ENCODE measurements around the gene DYNC1LI1.

The DYNC1LI1 gene

DNA sequence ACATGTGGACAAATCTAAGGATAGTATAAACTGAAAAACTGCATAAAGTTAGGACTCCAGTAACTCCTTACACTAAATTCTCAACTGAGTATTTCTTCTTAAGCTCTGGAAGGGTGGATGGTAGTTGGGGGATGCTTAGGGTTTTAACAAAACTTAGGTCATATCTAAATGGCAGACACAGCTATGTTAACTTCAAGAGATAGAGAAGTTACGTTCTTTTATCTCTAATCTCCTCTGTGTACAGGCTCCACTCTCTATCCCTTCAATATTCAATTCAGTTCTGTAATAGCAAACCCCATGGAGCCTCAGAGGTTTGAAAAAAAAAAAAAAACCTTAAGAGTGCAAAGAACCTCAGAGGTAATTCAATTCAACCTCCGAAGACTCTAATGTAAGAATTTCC is 71.1 kb downstream of the DYNC1LI1 start:
- DNase-seq (ENCODE audit: low spot score) = no peak
- no peak overlapping the region for H3K27ac ChIP-seq (ENCODE audit: poor library complexity, severe bottlenecking)
- no peak for ATAC-seq (ENCODE audit: low read depth)
- no peaks in the 10 kb centered on the region for H3K36me3 ChIP-seq (ENCODE audit: low read depth)
- no peaks in the 10 kb centered on the region for H3K9me3 ChIP-seq (ENCODE audit: severe bottlenecking)
- TF ChIP-seq, protein P1, sequence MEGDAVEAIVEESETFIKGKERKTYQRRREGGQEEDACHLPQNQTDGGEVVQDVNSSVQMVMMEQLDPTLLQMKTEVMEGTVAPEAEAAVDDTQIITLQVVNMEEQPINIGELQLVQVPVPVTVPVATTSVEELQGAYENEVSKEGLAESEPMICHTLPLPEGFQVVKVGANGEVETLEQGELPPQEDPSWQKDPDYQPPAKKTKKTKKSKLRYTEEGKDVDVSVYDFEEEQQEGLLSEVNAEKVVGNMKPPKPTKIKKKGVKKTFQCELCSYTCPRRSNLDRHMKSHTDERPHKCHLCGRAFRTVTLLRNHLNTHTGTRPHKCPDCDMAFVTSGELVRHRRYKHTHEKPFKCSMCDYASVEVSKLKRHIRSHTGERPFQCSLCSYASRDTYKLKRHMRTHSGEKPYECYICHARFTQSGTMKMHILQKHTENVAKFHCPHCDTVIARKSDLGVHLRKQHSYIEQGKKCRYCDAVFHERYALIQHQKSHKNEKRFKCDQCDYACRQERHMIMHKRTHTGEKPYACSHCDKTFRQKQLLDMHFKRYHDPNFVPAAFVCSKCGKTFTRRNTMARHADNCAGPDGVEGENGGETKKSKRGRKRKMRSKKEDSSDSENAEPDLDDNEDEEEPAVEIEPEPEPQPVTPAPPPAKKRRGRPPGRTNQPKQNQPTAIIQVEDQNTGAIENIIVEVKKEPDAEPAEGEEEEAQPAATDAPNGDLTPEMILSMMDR (IDR thresholded peaks at IDR 0.05; ENCODE audit: poor library complexity, severe bottlenecking) = no peak
- H3K27me3 ChIP-seq (ENCODE audit: insufficient read depth, poor library complexity, severe bottlenecking) = no peaks in the 10 kb centered on the region
- peaks cover 13% of the 10 kb centered on the region for H3K4me1 ChIP-seq (ENCODE audit: insufficient read depth, poor library complexity, severe bottlenecking)
- no peak overlapping the region for H3K4me3 ChIP-seq (ENCODE audit: severe bottlenecking)

DNA sequence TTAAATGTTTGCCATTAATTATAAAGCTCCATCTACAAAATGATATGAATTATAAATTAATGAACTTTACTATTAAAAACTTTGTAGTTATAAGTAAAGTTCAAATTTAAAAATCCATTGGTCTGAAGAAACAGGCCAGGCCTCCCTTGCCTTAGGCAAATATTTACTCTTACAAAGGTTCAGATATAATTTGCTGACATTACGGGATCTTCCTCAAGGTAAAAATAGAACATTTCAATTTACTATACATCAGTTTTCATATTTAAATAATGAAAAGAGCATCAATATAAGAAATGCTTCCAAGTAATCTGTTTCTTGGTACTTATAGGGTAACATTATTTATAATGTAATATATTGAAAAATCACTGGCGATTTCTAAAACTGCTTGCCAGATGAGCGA is 71.7 kb downstream of the DYNC1LI1 start:
- H3K27me3 ChIP-seq (ENCODE audit: insufficient read depth, poor library complexity, severe bottlenecking) = no peaks in the 10 kb centered on the region
- ATAC-seq (ENCODE audit: low read depth) (no peak), DNase-seq (ENCODE audit: low spot score) (no peak)
- no peak overlapping the region for H3K27ac ChIP-seq (ENCODE audit: poor library complexity, severe bottlenecking)
- H3K9me3 ChIP-seq (ENCODE audit: severe bottlenecking) = no peaks in the 10 kb centered on the region
- TF ChIP-seq, protein P1 (IDR thresholded peaks at IDR 0.05; ENCODE audit: poor library complexity, severe bottlenecking) = no peak
- no peaks in the 10 kb centered on the region; the same call in 1 of the 2 replicates for H3K36me3 ChIP-seq (ENCODE audit: low read depth)
- peaks cover 18% of the 10 kb centered on the region for H3K4me1 ChIP-seq (ENCODE audit: insufficient read depth, poor library complexity, severe bottlenecking)
- no peak overlapping the region for H3K4me3 ChIP-seq (ENCODE audit: severe bottlenecking)

DNA sequence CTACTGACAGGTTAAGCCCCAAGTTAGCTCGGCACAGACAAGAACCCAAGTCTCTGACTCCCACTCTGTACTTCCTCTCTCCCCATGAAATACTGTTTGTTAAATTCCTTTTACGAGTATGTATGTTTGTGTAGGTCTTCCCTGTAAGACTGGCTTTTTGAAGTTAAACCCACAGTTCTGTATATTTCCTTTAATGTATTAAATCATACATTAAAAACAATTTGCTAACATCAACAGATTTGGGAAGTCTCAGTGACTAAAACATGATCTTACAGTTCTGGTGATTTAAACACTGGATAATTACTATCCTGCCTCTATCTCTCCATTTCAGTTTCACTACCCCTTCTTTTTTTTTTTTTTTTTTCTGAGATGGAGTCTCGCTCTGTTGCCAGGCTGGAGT is 72.4 kb downstream of the DYNC1LI1 start:
- Histone ChIP-seq H3K36me3 (ENCODE audit: low read depth) (no peaks in the 10 kb centered on the region; the same call in 1 of the 2 replicates), H3K27ac (ENCODE audit: poor library complexity, severe bottlenecking) (no peak overlapping the region), H3K4me3 (ENCODE audit: severe bottlenecking) (no peak overlapping the region), H3K9me3 (ENCODE audit: severe bottlenecking) (no peaks in the 10 kb centered on the region), H3K4me1 (ENCODE audit: insufficient read depth, poor library complexity, severe bottlenecking) (peaks cover 18% of the 10 kb centered on the region), H3K27me3 (ENCODE audit: insufficient read depth, poor library complexity, severe bottlenecking) (no peaks in the 10 kb centered on the region)
- ATAC-seq (ENCODE audit: low read depth) = no peak
- TF ChIP-seq, protein P1 (IDR thresholded peaks at IDR 0.05; ENCODE audit: poor library complexity, severe bottlenecking) = no peak
- no peak for DNase-seq (ENCODE audit: low spot score)

DNA sequence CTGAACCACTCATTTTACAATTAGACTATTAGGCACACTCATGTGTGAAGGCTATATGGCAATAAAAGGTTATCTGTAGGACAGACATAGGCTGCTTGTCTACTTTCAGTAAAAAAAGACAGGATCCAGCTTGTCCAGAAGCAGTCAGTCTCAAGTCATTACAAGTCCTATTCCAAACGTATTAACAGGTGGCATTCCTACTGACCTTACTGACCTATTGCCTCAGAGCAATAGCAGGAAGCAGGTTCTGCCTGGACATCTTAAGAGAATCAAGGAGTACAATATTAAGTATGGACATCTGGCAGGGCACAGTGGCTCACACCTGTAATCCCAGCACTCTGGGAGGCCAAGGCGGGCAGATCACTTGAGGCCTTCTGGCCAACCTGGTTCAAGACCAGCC is 75.0 kb downstream of the DYNC1LI1 start:
- Histone ChIP-seq H3K4me3 (ENCODE audit: severe bottlenecking) (no peak overlapping the region), H3K36me3 (ENCODE audit: low read depth) (peaks cover 10% of the 10 kb centered on the region), H3K9me3 (ENCODE audit: severe bottlenecking) (no peaks in the 10 kb centered on the region), H3K27me3 (ENCODE audit: insufficient read depth, poor library complexity, severe bottlenecking) (no peaks in the 10 kb centered on the region), H3K27ac (ENCODE audit: poor library complexity, severe bottlenecking) (peak overlapping the region; percentile 5), H3K4me1 (ENCODE audit: insufficient read depth, poor library complexity, severe bottlenecking) (peaks cover 18% of the 10 kb centered on the region)
- DNase-seq (ENCODE audit: low spot score) (no peak), ATAC-seq (ENCODE audit: low read depth) (peak; percentile 85)
- TF ChIP-seq, protein P1 (IDR thresholded peaks at IDR 0.05; ENCODE audit: poor library complexity, severe bottlenecking) = no peak

DNA sequence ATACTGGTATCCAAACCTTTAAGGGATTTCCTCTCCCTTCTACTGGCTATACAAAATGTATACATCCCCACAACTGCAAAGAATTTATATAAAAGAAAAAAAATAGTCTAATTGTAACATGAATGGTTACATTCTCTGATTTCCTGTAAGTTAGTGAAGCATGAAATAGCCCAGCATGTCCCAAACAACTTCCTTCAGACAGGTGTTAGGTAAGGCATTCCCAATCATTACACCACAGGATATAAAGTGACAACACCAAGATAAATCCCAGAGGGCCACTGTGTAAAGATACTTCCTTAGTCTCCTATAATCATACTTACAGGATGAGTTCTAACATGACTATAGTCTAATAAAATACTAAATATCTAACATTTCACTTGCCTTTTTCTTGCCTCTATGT is 75.6 kb downstream of the DYNC1LI1 start:
- Histone ChIP-seq H3K9me3 (ENCODE audit: severe bottlenecking) (no peaks in the 10 kb centered on the region), H3K27ac (ENCODE audit: poor library complexity, severe bottlenecking) (peak overlapping the region; percentile 5), H3K36me3 (ENCODE audit: low read depth) (peaks cover 10% of the 10 kb centered on the region), H3K27me3 (ENCODE audit: insufficient read depth, poor library complexity, severe bottlenecking) (no peaks in the 10 kb centered on the region), H3K4me3 (ENCODE audit: severe bottlenecking) (no peak overlapping the region), H3K4me1 (ENCODE audit: insufficient read depth, poor library complexity, severe bottlenecking) (peaks cover 18% of the 10 kb centered on the region)
- no peak for DNase-seq (ENCODE audit: low spot score)
- TF ChIP-seq, protein P1 (IDR thresholded peaks at IDR 0.05; ENCODE audit: poor library complexity, severe bottlenecking) = no peak
- ATAC-seq (ENCODE audit: low read depth) = no peak

All from RWPE2 (cell line).